Measurements from ENCODE around the gene MST1.
"Not testable (repeated sequence)": the region's sequence is repeated elsewhere in the genome, so short reads cannot be mapped to it uniquely, and the experiment has no call there.

Gene MST1

DNA sequence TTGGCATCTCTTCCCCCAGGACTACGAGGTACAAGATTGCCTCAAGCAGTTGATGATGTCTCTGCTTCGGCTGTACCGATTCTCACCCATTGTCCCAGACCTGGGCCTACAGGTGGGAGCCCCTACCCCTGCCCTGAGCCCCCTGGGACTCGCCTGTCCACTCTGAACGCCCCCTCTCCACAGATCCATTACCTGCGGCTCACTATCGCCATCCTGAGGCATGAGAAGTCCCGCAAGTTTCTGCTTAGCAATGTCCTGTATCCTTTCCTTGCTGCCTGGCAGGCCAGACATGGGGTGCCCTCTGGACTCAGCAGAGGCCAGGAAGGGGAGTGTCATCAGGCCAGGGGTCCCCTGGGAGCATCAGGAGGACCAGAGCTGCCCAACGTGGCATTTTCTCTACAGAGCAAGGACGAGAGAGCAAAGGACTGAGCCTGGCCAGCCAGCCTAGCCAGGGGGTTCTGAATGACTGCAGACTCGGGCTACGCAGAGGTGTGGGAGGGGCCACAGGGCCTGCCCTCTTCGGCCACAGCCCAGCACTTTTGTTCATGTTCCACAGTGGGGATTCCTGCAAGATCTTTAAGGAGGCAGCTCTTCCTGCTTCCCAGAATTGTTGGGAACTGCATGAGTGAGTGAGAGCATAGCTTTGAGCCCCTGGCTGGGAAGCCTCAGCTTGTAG, 11.3 kb upstream of the MST1 start:
- no peak for DNase-seq

DNA sequence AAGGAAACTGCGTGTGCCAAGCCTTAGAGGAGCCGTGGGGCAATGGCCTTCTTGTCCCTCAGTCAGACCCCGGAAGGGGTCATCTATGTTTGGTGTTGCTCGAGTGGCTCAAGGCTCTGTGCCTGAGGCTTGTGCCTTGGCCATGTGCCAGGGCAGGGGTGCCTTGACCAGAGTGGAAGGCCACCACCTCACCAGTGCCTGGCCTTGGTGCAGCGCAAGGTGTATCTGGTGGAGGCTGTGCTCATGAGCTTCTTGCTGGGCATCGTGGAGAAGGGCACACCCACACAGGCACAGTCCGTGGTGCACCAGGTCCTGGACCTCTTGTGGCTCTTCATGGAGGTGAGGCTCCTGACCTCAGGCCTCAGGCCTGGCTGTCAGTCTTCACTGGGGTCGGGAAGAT, 10.7 kb upstream of the MST1 start:
- no peak for DNase-seq

DNA sequence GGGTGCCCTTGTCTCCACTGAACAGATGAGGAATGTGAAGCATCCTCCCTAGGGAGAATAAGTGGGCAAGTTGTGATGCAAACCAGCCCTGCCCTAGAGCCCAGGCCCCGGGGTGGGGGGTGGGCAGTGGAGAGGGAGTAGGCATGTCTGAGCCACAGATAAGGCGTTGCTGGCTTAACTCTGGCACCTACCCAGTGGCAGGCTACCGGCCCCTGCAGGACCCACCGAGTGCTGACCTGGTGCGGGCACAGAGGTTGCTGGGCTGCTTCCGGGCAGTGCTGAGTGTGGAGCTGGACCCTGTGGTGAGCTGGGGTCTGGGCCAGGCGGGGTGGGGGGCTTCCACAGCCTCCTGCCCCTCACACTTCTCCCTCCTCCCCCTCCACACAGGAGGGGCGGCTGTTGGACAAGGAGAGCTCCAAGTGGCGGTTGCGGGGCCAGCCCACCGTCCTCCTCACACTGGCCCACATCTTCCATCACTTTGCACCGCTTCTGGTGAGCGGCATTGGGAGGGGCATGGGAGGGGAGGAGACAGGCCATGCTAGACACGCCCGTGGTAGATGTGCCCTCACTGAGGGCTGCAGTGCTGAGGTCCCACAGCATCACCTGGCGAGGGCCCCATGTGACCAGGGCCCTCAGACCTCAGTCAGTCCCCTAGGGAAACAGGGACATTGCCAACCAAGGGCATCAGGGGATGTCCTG, 10.2 kb upstream of the MST1 start:
- no peak for DNase-seq

DNA sequence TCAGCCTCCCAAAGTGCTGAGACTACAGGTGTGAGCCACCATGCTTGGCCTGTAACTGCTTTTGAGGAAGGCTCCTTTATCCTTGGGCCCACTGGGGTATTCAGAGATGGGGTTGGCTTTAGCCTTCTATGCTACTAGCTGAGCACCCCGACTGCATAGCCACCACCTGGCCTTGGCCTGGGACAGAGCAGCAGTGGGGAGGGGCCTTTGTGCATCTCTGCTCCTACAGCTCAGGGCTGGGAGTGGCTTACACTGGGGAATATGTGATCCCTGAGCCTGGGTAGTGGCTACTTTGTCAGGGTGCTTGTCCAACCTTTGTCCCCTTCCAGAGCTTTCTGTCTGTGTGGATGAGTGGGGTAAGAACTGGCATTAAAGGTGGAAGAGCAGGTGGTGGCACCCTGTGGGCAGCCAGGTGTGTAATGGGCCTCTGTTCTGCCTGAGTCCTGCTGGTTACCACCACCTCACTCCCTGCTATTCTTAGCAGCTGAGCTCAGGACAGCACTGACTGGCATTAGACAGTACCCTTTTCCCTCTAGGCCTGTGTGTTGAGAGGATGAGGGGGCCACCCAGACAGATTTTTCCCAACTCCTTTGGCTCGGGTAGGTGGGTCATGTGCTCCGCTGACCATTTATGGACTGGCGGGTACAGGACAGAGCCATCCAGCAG, 6.2 kb upstream of the MST1 start:
- not testable (repeated sequence) for DNase-seq

DNA sequence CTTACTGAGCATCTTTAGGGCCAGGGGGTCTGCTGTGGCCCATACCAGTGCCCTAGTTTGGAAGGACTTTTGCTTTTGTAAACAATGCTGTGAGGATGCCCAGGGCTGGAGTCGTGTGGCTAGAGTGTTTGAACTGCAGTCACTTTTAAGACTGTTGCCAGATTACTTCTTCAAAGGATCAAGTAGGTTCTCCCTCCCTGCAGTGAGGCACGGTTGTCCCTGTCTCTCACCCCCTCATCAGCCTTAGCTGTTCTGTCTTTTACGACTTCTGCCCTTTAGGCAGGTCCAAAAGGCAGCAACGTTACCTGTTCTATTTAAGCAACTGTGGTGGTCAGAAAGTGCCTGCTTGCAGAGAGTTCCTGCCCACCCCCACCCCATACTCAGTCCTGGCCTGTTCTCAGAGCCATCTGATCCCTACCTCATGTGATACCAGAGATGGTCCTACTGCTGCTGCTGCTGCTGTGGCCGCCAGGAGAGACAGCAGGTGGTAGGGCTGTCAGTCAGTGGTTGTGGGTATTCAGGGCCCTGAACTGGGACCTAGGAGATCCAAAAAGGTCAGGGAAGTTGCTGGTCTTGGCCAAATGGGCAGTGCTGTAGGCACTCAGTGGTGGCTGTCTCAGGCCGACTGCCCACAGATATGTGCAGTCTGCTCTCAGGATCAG, 5.3 kb upstream of the MST1 start:
- DNase-seq, result not testable (repeated sequence)

DNA sequence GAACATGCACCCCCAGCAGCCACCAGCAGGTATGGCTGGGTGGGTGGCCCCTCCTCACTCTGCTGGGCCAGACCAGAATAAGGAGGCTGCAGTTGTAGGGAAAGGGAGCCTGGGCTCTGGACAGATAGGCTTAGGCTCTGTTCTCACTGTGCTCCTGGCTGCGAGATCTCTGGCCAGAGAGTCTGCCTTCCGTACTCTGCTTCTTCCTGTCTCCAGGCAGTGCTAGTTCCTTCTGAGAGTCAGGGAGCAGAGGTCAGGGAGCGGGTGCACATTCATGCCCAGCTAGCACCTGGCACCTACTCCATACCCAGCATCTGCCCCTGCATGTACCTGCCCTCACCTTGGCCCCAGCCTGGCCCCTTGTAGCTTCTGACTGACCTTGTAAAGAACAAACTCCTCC, 2.2 kb upstream of the MST1 start:
- not testable (repeated sequence) for DNase-seq

DNA sequence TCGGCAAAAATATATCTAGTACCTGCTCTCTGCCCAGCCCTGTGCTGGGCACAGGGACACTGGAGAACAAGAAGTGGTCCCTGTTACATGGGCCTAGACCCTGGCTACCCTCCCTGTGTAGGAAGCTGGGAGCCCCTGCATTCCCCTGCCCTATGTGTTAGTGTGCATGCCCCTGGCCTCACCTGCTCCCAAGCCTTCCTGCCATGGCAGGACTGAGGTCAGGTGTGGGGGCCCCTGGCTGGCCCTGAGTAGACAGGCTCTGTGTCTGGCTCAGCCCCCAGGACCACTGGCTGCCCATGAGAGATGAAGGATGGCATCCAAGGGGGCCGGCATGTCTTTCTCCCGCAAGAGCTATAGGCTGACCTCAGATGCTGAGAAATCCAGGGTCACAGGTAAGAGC, 1.6 kb upstream of the MST1 start:
- not testable (repeated sequence) for DNase-seq

DNA sequence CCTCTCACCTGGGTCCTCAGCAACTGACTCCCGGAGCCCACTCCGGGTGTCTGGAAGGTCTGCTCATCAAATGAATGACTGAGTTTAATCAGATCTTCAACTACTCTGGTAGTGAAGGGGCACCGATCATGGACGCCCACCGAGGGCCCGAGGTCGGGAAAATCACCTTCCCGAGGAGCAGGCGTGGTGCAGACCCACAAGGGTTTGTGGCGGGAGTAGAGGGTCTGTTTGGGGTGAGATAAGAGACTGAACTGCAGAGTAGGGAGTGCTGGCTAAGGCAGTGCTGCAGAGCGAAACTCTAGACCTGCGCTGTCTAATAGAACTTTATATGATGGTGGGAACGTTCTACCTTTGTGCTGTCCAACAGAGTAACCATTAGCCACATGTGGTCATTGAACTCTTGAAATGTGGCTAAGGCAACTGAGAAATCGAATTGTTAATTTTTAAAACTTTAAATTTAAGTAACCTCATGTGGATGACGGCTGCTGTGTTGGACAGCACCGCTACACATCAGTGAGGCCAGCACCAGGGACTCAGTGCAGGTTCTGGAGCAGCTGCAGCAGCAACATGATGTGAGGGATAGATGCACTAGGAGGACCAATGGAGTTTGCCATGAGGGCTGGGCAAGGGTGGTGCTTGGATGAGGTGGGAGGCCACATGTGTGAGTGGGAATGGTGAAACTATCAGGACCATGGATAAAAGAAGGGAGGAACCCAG, 792 bp upstream of the MST1 start:
- not testable (repeated sequence) for DNase-seq

DNA sequence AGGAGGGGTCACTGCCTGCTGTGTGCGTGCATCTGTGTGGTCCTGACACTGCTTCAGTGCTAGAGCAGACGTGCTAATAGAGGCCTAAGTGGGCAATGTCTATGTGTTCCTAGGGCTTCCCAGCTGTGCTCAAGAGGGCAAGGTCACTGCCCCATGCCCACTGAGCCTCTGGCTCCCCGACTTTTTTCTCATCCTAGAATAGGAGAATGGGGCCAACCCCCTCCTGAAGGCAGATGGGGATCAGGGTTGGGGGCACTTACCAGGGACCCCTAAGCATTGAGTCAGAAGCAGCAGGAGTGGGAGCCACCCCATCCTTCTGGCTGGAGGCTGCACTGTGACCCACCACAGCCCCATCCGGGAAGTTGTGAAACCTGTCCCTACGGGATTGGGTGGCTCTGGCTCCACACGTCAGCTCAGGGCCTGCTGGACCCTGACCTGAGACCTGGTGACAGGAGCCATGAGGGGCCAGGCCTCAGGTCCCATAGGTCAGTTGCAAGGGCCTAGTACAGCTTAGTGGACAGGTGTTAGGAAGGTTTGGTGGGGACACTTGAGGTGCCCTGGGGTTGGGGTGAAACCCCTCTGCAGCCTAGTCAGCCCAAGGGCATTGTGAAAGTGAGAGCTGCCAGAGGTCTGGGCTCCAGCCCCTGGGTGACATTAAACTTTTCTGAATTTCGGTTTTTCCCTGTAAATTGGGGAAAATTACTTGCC, 782 bp downstream of the MST1 start:
- not testable (repeated sequence) for DNase-seq

DNA sequence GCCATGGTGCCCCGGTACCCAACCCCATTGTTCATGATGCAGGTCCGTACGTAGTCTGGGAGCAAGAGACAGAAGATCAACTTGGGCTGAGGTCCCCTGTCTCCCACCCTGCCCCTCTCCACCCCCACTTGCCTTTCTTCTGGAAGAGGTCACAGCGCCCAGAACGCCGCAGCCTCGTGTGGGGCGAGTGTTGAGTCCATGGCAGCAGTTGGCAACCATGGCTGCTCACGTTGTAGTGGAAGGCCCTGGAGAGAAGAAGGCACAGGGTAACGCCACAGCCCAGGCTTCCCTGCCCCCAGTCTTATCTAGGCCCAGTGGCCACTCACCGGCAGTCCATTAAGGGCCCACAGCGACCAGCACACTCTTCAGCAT, 1.9 kb downstream of the MST1 start:
- DNase-seq, result not testable (repeated sequence)

DNA sequence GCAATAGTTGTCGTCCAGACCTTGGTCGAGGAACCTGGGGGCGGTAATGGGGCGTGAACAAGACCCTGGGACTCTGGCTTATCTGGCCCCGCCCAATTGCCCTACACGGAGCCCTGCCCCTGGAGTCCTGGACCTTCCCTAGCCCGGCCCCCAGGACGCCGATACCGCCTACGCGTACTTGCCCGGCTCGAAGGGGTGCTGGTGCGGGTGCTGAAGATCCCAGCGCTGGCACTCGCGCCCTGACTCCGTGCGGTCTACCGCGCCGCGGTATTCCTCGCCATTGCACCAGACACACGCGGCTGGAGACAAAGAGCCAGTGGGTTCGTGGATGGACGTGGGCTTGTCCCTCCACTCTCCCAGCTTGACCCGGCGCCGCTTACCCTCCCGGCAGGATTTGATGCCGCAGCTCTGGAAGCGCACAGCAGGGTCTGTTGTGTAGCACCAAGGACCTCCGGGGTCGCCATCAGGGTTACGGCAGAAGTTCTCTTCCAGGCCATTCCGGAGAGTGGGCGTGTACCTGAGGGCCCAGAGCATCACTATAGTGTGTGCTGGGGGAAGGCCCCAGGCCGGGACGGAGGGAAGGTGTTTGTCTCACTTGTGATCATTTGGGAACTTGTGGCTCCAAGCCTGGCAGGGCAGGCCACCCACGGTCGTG, 2.4 kb downstream of the MST1 start:
- not testable (repeated sequence) for DNase-seq

DNA sequence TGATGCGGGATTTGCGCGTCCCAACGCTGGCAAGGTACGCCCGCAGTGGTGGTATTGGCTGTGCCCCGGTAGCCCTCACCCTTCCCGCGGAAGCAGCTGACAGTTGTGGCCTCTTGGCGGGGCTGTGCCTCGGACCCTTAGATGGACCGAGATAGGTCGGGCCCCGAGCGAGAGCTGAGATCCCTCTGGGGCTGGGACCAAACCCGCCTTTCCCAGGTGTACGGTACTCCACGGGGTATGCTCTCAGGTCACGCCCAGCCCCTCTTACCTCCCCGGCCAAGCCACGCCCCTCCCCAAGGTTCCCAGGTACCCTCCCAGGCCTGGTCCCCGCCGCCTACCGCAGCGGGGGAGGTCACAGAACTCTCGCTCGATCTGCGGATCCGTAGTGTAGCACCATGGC, 2.9 kb downstream of the MST1 start:
- DNase-seq, result not testable (repeated sequence)

DNA sequence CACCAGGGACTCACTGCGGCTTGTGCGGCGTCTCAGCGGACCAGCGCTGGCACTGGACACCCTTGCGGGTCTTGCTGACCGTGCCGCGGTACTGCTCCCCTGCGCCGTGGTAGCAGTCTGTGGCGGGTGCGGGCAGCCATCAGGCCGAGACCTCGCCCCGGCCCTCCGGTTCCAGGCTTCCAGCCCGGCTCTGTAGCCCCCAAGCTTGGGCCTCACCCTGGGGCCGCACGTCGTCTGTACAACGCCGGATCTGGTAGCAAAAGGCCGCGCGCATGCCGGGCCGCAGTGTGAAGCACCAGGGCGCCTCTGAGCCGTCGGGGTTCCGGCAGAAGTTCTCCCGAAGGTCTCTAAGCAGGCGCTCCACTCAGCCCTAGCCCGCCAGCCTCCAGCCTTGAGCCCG, 3.4 kb downstream of the MST1 start:
- not testable (repeated sequence) for DNase-seq

DNA sequence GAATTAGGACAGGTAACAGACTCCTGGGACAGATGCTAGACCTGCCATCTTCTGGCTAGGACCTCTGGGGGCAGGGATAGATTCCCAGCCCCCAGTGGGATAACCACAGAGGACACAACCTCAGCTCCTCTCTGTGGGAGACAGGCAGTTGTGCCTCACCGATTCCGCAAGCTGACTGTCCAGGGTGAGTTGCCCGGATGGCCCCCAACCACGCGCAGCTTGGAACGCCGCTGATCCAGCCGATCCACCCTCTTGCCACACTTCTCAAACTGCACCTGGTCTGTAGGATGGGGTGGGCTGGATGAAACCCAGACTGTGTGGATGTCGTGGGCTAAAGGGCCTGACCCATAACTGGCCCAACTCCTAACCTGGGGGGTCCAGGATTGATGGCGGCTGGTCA, 4.2 kb downstream of the MST1 start:
- DNase-seq, result not testable (repeated sequence)

DNA sequence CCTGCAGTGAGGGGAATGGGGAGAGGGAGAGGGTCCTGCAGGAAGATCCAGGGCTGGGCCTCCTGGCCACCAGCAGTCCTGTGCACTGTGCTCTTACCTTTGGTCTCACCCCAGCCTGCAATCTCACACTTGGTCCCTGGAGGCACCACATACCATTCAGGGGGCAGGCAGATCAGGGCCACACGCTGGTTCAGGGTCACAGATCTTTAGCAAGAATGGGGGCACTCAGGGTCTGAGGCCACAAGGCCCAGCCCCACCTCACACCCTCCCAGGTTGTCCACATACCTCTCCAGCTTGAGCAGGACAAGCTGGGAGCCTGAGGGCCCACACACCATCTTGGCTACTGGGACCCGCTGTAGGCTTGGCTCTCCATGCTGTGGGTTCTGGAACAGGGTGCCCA, 4.8 kb downstream of the MST1 start:
- DNase-seq, result not testable (repeated sequence)

DNA sequence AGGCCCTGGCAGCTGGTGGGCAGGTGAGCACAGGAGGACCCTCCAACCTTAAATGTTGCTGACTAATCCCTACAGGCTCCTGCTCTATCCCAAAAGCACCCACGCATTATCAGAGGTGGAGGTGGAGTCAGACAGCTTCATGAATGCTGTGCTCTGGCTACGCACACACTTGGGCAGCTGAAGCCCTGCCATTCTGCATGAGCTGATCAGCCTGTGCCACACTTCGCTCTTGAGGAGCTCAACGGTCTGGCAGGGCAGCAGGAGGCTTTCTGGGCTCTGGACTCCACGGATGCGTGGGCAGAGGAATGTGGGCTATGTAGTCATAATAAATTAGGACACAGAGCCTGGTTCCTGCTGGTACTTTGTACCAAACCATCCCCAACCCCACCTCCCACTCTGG, 6.1 kb downstream of the MST1 start:
- DNase-seq, result no peak

DNA sequence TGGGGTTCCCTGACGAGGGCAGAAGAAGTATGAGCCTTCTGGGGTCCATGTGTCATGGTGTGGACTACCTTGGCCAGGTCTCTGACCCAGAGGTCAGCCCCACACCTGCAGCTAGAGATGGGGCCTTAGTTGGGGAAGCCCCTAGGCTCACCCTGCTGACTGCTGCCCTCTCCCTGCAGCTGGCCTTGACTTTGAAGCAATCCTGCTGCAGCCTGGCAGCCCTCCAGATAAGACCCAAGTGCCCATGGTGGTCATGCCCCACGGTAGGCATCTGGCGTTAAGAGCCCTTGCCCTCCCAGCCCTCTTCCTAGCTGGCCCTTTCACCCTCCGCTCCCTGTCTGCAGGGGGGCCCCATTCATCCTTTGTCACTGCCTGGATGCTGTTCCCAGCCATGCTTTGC, 7.7 kb downstream of the MST1 start:
- DNase-seq, result no peak

DNA sequence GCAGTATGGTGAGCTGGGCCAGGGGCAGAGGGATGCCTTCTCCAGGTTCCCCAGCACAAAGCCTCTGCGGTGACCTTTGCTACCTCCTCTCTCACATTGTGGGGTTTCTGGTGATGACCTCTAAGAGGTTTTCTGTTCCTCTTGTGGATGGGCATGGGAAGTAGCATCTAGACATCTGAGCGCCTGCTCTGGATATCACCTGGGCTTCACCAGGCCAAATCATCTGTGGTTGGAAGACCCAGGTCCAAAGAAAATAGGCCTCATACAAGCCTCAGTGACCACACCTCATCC, 8.1 kb downstream of the MST1 start:
- DNase-seq, result no peak

DNA sequence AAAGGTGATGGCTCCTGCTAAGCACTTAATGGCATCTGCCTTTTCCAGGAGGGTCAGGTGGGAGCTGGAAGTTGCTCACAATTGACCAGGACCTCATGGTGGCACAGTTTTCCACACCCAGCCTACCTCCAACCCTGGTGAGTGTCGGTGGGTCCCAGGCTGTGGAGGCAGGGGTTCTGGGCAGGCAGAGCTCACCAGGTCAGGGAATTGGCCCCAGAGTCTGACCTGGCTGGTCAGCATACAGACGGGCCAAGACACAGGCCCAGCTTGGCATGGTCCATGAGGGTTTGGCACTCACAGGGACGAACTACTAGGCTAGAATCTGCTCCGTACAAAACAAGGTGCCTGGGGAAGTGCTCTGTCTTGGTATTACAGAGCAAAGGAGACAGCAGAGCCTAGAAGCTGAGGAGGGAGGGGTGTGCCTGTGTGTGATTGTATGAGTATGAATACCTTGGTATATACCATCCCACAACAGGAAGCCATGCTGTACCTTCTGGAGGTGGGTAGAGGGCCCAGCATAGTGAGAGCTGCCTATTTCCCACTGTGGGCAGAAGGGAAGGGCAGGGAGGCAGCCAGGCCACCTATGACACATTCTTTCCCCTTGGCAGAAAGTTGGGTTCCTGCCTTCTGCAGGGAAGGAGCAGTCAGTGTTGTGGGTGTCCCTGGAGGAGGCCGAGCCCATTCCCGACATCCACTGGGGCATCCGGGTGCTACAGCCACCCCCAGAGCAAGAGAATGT, 8.6 kb downstream of the MST1 start:
- no peak for DNase-seq

DNA sequence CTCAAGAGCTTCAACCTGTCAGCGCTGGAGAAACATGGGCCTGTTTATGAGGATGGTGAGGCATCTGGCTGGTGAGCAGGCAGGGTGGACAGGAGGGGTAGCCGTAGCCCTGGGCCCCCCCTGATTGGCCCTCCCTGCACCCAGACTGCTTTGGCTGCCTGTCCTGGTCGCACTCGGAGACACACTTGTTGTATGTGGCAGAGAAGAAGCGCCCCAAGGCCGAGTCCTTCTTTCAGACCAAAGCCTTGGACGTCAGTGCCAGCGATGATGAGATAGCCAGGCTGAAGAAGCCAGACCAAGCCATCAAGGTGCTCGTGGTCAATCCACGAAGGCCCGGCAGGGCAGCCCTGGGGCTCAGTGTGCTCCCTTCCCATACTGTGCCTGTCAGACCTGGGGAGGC, 13.4 kb downstream of the MST1 start:
- DNase-seq, result no peak

DNA sequence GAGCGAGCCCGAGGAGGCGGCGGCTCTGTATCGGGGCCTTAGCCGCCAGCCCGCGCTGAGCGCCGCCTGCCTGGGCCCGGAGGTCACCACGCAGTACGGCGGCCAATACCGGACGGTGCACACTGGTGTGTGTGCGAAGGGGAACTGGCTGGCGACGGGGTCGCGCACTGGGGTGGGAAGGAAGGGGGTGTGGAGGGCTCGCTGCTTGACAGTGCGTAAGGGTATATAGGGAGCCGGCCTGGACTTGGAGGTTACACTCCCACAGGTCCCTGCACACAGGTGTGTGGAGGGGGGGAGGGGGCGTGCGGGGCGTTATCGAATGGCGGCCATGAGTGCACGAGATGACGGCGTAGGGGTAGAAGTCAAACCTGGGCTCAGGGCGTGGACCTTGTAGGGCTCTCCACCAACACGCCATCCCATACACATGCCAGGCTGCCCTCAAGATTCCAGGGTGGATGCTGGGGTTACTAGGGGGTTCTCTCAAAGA, 14.7 kb downstream of the MST1 start:
- no peak for DNase-seq

Measured in NCI-H1694 treated with DMSO at 0.1 percent for 48 hours (cell line).